Sigmoid colon (tissue), 7 donors: ENCODE results near the gene HES3. TPM values are rescaled to one million over a fixed set of nuclear protein-coding genes. Genes with fewer than 3 reads are reported as not detected.

Source experiments
- DNase-seq: peaks from one replicate; pipeline ENCODE4 v3.0.0-alpha.2; 2019
- H3K27ac ChIP-seq, 4 donors: fragments of 200-600 bp; sonication (generic); one replicate each; pipeline ENCODE4 v1.5.1; 2016 to 2019; ENCODE audit warnings: mild to moderate bottlenecking in 1 of 4
- H3K27me3 ChIP-seq, 3 donors: fragments of 200-600 bp; sonication (generic); one replicate each; pipeline ENCODE4 v1.5.1; 2019; ENCODE audit warnings: mild to moderate bottlenecking in 1 of 3
- H3K36me3 ChIP-seq, 4 donors: fragments of 200-600 bp; sonication (generic); one replicate each; pipeline ENCODE4 v1.5.1; 2016 to 2019
- H3K4me1 ChIP-seq, 4 donors: fragments of 200-600 bp; sonication (generic); one replicate each; pipeline ENCODE4 v1.5.1; 2017 to 2019
- H3K4me3 ChIP-seq, 4 donors: fragments of 200-600 bp; sonication (generic); one replicate each; pipeline ENCODE4 v1.5.1; 2017 to 2019; ENCODE audit warnings: mild to moderate bottlenecking in 2 of 4, moderate library complexity in 1 of 4
- H3K9me3 ChIP-seq, 4 donors: fragments of 200-600 bp in 3 of 4; sonication (generic) in 3 of 4; one replicate each; pipeline versions ENCODE4 v1.5.1 to v1.6.1; 2013 to 2019
- EP300 ChIP-seq, 4 donors: sonication (generic); formaldehyde crosslinking; IDR thresholded peaks; one replicate each; pipeline ENCODE4 v1.6.1; 2017; ENCODE audit warnings: antibody characterized with exemption in 4 of 4
- POLR2A ChIP-seq, 2 donors: fragments of 450-650 bp; IDR thresholded peaks; one replicate each; pipeline ENCODE4 v1.6.1; 2016; ENCODE audit warnings: antibody characterized with exemption in 2 of 2, mild to moderate bottlenecking in 2 of 2, moderate library complexity in 2 of 2
- POLR2AphosphoS5 ChIP-seq, 4 donors: sonication (generic); formaldehyde crosslinking; IDR thresholded peaks; one replicate each; pipeline ENCODE4 v1.6.1; 2017; ENCODE audit warnings: antibody characterized with exemption in 4 of 4
- WGBS, 2 donors: extraction: QIAGEN DNeasy Blood & Tissue Kit; methylation state at CpG; one replicate each; pipeline ENCODE4 v1.1.7; 2013; 5-methylcytosine and 5-hydroxymethylcytosine counted together
- intact Hi-C: fragments of 100-400 bp; cut with DNase I; formaldehyde crosslinking; loops from one replicate; pipeline ENCODE4 v1.15.1; 2023
- polyA plus RNA-seq, 3 donors: library from polyadenylated mRNA; stranded (reverse); fragments of 200-250 nt; gene quantifications; one replicate each; pipeline ENCODE4 v1.2.3, GENCODE V29; 2013
- total RNA-seq, 4 donors: library from RNA; depleted of rRNA; stranded (reverse); fragments of >200 nt; gene quantifications; one replicate each; pipeline ENCODE4 v1.1.0, GENCODE V29; 2016
- TF ChIP-seq, protein P1 (sequence below), 4 experiments: fragments of 450-650 bp in 3 of 4; fragments of 200-600 bp in 1 of 4; IDR thresholded peaks; one replicate each; pipeline ENCODE4 v1.5.1; 2016 to 2019; ENCODE audit warnings: antibody characterized with exemption in 4 of 4, mild to moderate bottlenecking in 3 of 4, moderate library complexity in 2 of 4
- donor health status: healthy with polysubstance abuse.
- donor health status: Bipolar disorder and iron deficiency.
- donor health status: healthy.

HES3 gene
- total and polyA plus RNA-seq, 7 donors, result not detected

DNA sequence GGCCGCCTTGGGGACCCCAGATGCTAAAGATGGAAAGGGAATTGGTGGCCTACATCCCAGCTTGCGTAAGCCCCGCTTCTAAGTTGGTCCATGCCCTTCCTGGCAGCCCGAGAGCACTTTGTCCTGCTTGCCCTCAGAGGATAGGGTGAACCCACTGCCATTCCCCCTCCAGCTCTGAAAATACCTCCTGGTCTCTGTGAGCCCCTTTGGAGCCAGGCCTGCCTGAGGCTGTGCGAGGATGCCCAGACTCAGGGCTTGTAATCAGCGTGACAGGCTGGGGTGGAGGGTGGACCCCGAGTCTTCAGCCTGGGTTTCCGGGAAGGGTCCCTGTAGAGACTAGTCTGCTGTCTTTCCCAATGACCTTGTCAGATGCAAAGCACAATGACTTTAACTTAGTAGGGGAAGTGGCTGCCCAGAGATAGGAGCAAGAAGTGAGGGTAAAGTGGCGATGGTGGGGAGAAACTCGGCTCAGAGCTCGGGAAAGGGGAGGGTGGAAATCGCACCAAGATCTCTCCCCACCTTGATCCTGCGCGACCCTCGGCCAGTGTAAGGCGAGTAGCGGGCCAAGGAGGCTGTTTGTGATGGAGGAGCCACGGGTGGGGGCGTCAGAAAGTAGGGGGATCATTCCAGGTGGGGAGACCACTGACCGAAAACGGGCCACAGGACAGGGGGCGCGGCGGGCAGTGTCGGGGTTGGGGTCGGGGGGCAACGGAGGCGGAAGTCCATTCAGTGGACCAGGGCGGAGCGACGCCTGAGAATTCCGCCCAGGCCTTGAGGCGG is 2.7 kb upstream of the HES3 start:
- no peaks in the 10 kb centered on the region for H3K36me3 ChIP-seq
- H3K27me3 ChIP-seq, result peaks cover 52 to 80% (median 73%) of the 10 kb centered on the region in 3 donors
- TF ChIP-seq, protein P1, sequence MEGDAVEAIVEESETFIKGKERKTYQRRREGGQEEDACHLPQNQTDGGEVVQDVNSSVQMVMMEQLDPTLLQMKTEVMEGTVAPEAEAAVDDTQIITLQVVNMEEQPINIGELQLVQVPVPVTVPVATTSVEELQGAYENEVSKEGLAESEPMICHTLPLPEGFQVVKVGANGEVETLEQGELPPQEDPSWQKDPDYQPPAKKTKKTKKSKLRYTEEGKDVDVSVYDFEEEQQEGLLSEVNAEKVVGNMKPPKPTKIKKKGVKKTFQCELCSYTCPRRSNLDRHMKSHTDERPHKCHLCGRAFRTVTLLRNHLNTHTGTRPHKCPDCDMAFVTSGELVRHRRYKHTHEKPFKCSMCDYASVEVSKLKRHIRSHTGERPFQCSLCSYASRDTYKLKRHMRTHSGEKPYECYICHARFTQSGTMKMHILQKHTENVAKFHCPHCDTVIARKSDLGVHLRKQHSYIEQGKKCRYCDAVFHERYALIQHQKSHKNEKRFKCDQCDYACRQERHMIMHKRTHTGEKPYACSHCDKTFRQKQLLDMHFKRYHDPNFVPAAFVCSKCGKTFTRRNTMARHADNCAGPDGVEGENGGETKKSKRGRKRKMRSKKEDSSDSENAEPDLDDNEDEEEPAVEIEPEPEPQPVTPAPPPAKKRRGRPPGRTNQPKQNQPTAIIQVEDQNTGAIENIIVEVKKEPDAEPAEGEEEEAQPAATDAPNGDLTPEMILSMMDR (IDR thresholded peaks at IDR 0.05), result no peak
- no peak for TF ChIP-seq EP300 (IDR thresholded peaks at IDR 0.05)
- intact Hi-C loops, result loop anchor here (10.0 kb wide), 1 partner anchor 726 kb away; no protein-coding TSS in a partner anchor
- peaks cover 0 to 32% (median 23%) of the 10 kb centered on the region in 4 donors for H3K4me1 ChIP-seq
- H3K9me3 ChIP-seq, result no peaks in the 10 kb centered on the region
- H3K4me3 ChIP-seq, result peak overlapping the region in 1 of 4 donors; percentile 5
- DNase-seq, result no peak
- WGBS, 2 donors, result 21 to 38% methylated on average over 33 of the region's 33 CpGs
- no peak overlapping the region for H3K27ac ChIP-seq

DNA sequence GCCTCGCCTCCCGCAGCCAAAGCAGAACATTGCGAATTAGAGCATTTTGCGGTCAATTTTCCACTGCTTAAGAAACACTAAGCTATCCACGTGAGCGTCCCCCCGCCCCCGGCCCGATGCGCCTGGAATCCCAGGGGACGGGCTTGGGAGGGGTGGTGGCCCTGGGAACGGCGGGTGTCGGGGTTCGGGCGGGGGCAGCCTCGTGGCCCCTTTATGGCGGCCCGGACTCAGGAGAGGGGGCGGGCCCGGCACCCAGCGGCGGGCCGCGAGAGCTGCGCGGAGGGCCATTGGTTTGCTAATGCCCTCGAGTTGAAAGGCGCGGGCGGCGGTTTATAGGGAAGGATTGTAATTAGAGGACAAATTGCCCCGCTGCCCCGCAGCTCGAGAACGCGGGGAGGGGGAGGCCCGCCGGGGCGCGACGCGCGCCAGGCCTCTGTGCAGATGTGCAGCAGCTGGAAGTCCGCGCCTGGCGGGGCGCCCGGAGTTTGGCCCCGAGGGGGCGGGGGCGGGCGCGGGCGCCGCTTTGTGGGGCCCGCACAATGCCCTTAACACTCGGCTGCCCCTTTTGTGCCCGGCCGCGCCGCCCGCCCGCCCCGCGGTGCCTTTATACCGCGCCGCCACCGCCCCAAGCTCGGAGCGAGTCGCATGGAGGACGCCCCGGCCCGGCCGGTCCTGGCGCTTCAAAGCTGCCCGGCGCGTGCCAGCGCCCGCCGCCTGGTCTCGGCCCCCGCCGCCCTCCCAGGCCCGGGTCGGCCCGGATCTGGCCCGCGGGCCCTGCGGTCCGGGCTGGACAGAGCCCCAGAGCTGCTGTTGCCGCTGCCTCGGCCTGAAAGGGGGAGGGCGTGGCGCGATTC is 1.9 kb upstream of the HES3 start:
- Histone ChIP-seq H3K27me3 (peaks cover 55 to 89% (median 81%) of the 10 kb centered on the region in 3 donors), H3K9me3 (no peaks in the 10 kb centered on the region), H3K4me3 (peak overlapping the region in 2 of 4 donors; percentile 5 to 14), H3K4me1 (peaks cover 2 to 37% (median 27%) of the 10 kb centered on the region in 4 donors), H3K36me3 (no peaks in the 10 kb centered on the region), H3K27ac (no peak overlapping the region)
- DNase-seq, result no peak
- TF ChIP-seq POLR2A (IDR thresholded peaks at IDR 0.05) (no peak), POLR2AphosphoS5 (IDR thresholded peaks at IDR 0.05) (no peak), EP300 (IDR thresholded peaks at IDR 0.05) (no peak)
- TF ChIP-seq, protein P1 (IDR thresholded peaks at IDR 0.05), result no peak
- 1% methylated on average over 99 of the region's 99 CpGs for WGBS, 2 donors
- intact Hi-C loops, result loop anchor here (2.0 to 10.0 kb wide), 2 partner anchors 189 to 727 kb away; no protein-coding TSS in a partner anchor

DNA sequence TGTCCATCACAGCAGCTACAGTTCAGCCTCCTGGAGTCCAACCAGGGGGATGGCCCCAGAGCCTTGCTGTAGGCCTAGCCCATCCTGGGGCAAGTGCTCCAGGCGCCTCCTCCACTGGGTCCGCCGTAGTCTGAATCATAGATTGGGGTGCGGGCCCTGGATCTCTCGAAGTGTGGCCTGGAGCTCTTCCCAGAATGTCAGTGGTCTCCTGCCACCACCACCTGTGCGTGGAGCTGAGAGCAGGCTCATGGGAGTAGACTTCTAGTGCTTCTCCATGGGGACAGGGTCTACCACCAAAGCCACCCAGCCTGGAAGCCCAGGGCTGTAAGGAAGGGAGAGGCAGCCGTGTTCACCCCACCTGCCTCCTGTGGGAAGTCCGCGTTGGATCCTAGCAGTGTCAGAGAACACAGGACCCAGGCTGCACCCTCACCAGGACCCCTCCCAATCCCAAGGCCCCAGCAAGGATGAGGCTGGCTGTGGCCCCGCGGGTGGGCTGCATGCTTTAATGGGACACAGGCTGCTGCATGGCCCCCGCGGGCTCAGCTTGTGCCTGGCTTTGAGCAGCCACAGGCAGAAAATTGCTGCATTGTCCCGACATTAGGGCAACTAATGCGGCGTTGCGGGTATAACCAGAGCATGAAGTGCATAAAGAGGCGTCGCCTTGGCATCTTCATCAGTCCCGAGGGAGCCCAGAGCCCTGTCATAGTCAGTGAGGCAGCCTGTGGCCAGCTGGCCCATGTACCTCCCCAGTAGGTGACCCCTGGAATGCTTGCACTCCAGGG is 735 bp upstream of the HES3 start:
- no peak overlapping the region for H3K27ac ChIP-seq
- H3K4me3 ChIP-seq, result no peak overlapping the region
- peaks cover 2 to 37% (median 27%) of the 10 kb centered on the region in 4 donors for H3K4me1 ChIP-seq
- 28 to 33% methylated on average over 20 of the region's 20 CpGs for WGBS, 2 donors
- H3K36me3 ChIP-seq, result no peaks in the 10 kb centered on the region
- H3K27me3 ChIP-seq, result peaks cover 55 to 100% (median 91%) of the 10 kb centered on the region in 3 donors
- no peak for DNase-seq
- intact Hi-C loops, result loop anchor here (2.0 to 10.0 kb wide), 2 partner anchors 190 to 728 kb away; no protein-coding TSS in a partner anchor
- TF ChIP-seq POLR2AphosphoS5 (IDR thresholded peaks at IDR 0.05), result no peak
- no peak for TF ChIP-seq EP300 (IDR thresholded peaks at IDR 0.05)
- no peak for TF ChIP-seq POLR2A (IDR thresholded peaks at IDR 0.05)
- TF ChIP-seq, protein P1 (IDR thresholded peaks at IDR 0.05), result no peak
- H3K9me3 ChIP-seq, result no peaks in the 10 kb centered on the region

DNA sequence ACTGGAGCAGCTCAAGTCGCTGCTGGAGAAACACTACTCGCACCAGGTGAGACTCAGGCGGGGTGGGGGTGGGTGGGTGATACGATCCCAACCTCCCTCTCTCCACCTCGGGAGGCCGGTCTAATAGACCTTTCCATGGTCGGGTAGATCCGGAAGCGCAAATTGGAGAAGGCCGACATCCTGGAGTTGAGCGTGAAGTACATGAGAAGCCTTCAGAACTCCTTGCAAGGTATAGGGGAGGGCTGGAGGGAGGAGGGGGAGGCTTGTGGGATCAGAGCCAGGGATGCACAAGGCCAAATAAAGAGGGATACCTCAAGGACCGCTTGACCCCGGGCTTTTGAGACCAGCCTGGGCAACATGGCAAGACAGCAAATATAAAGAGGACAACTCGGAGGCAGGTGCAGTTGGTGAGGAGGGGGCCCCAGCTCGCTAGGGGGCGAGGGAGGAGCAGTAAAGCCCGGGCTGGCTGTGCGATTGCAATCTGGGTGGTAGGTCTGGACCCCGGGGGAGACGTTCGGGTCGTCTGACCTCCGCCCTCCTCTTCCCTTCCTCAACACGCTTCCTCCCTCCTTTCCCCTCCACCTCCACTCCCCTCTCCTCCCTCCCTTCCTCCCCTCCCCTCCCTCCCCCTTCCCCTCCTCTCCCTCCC is 546 bp downstream of the HES3 start:
- 3 to 8% methylated on average over 24 of the region's 24 CpGs for WGBS, 2 donors
- Histone ChIP-seq H3K27ac (no peak overlapping the region), H3K4me3 (no peak overlapping the region), H3K4me1 (peaks cover 2 to 44% (median 34%) of the 10 kb centered on the region in 4 donors), H3K36me3 (no peaks in the 10 kb centered on the region), H3K27me3 (peaks cover 55 to 99% (median 97%) of the 10 kb centered on the region in 3 donors), H3K9me3 (no peaks in the 10 kb centered on the region)
- no peak for DNase-seq
- no peak for TF ChIP-seq EP300 (IDR thresholded peaks at IDR 0.05)
- TF ChIP-seq, protein P1 (IDR thresholded peaks at IDR 0.05), result no peak
- no peak for TF ChIP-seq POLR2AphosphoS5 (IDR thresholded peaks at IDR 0.05)
- TF ChIP-seq POLR2A (IDR thresholded peaks at IDR 0.05), result no peak
- intact Hi-C loops, result loop anchor here (2.0 to 10.0 kb wide), 3 partner anchors 38 to 730 kb away; partner anchors contain the start of gene RNF207
